Kidney tubule cell (primary cell): Measurements from ENCODE around the gene TAAR9.
A peak's percentile ranks its signal among the peaks of the same experiment; 100 is the strongest.
"Not testable (repeated sequence)": the region's sequence is repeated elsewhere in the genome, so short reads cannot be mapped to it uniquely, and the experiment has no call there.

Experiments used
- DNase-seq: peaks from one replicate; pipeline ENCODE4 v3.0.0-alpha.2; 2018; ENCODE audit warnings: low spot score

Gene TAAR9

GRCh38 chr6:132513831-132514545 is 24.1 kb upstream of the TAAR9 start:
- no peak for DNase-seq

DNA sequence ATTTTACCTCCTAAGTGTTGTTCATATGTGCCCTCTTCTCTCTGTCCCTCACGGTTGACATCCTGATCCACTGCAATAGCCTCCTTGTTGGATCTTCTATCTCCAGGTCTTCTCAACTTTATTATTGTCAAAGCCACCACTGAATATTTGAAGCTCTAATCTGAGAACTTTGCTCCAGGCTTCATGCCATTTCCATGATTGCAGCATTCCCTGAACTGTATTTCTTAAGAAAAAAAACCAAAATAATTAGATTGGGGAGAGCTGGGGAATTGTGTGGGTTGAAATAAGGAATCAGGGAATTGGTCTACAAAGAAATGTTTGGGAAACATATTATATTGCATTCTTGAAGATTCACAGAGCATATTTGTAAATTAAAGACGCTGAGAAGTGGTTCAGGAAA is 22.7 kb upstream of the TAAR9 start:
- no peak for DNase-seq

- no peak for DNase-seq
These were observed 17.1 kb upstream of the TAAR9 start for GRCh38 chr6:132520953-132521352.

DNA sequence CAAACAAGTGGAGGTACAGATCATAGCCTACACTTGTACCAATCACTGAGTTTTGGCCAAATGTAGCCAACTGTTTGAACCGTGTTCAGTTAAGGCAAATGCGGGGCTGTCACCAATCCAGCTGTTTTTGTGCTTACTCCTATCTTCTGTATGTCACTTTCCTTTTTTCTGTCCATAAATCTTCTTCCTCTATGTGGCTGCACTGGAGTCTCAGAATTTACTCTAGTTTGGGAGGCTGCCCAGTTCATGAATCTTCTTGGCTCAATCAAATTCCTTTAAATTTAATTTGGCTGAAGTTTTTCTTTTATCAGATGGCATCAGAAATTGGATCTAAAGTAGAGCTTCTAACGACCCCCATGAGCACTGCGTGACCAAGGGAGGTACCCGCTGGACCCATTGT is 13.4 kb upstream of the TAAR9 start:
- DNase-seq = no peak

GRCh38 chr6:132525866-132526265 is 12.2 kb upstream of the TAAR9 start:
- no peak for DNase-seq

DNA sequence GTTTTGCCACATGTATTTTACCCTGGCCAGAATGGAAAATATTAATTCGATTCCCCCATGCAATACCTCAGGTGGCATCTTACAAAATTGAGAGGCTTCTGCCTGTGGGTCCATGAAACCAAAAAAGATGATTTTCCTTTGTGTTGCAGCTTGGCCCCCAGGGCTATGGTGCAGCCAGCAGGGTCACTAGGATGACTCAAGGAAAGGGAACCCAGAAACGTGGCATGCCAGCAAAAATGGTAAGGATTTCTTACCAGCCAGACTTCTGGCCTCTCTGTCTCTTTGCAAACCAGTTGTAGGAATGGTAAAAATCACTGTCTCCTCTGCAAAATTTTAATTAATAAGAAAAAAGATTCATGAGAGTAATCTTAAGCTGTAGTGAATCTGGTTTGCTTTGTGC is 11.6 kb upstream of the TAAR9 start:
- no peak for DNase-seq

- DNase-seq = peak; percentile 57
These were observed 10.3 kb upstream of the TAAR9 start for GRCh38 chr6:132527791-132528190.

- DNase-seq = peak; percentile 68
These were observed 7.6 kb upstream of the TAAR9 start for GRCh38 chr6:132530293-132530974.

GRCh38 chr6:132534546-132534945 is 3.5 kb upstream of the TAAR9 start:
- not testable (repeated sequence) for DNase-seq

GRCh38 chr6:132537145-132537544 is 932 bp upstream of the TAAR9 start:
- no peak for DNase-seq

- no peak for DNase-seq
These were observed 6.7 kb downstream of the TAAR9 start for GRCh38 chr6:132544826-132545225.

GRCh38 chr6:132548746-132549463 is 10.8 kb downstream of the TAAR9 start:
- no peak for DNase-seq

DNA sequence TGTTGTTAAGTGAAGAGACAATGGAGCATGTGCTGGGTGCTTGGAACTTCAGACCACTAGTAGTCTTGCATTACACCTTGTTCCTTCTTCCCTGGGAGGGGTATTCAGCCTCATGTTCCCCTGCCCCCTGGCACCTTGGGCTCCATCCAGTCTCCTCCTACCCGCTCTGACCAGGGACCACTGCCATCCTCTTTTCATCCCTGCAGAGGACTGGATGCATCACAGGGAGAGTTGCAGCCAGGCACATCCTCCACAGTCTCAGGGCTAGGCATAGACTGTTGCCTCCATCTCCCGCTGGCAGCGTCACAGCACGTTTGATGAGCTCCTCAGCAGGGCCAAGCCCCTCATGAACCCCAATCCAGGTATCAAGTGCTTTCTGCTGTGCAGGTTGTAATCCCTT is 13.1 kb downstream of the TAAR9 start:
- DNase-seq = no peak

DNA sequence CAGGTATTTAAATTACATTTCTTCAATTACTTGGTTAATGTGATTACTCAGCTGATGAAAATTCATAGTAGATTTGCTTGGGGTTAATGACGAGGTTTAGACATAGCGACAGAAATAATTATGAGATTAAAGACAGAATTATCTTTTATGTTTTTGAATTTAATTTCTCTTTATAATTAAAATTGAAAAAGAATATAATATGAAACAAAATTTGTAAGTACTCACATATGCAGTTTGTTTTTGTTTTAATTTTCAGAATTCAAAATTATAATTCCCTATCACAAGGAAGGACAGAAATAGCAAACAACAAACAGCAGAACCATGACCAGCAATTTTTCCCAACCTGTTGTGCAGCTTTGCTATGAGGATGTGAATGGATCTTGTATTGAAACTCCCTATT is 14.3 kb downstream of the TAAR9 start, which contains the start of gene TAAR8:
TAAR8 (plus strand) TSS at position 301 of the 400 bp plus-strand sequence; CDS start at position 322, 21 bp downstream.
- DNase-seq = no peak

DNA sequence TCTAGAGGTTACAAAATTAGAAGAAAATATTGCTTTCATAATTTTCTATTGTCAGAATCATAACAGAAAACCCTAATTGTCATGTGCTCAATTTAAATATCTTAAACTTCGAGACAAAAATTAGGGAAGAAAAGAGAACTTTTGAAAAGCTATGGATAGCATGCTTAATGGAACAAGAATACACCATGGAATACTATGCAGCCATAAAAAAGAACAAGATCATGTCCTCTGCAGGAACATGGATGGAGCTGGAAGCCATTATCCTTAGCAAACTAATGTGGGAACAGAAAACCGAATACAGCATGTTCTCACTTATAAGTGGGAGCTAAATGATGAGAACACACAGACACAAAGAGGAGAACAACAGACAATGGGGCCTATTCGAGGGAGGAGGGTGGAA is 22.0 kb downstream of the TAAR9 start:
- not testable (repeated sequence) for DNase-seq

GRCh38 chr6:132566404-132566803 is 28.3 kb downstream of the TAAR9 start:
- no peak for DNase-seq

DNA sequence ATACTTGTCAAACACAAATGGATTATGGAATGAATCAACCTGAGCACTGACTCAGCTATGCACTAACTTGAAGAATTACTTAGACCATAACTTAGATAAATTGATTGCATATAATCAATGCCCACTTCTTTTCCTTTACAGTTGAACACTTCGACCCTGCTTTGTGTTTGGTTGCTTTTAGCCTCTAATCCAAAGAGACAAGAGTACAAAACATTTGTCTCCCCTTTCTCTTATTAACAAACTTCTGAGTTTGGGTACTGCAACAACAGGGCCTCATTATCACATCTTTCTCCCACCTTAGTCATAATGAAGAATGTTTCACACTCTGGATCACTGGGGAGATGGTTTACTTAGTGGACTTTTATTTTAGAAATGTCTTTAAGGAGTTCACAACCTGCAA is 29.5 kb downstream of the TAAR9 start:
- DNase-seq = no peak

DNA sequence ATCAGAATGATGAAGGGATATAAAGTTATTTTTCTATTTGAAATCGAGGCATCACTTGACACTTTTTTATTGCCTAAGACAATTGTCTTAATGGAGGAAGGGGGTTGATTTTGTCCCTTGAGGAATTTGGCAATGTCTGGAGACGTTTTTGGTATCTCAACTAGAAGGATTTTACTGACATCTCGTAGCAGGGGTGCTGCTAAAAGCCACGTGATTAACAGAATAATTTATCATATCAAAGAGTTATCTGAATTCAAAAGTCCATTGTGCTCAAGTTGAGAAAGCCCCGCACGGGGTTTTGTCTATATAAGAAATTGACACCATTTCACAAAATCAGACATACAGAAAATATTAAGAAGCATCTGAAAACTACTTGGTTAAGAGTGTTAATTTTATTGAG is 30.5 kb downstream of the TAAR9 start:
- DNase-seq = no peak

- no peak for DNase-seq
These were observed 31.1 kb downstream of the TAAR9 start for GRCh38 chr6:132569170-132569569.

DNA sequence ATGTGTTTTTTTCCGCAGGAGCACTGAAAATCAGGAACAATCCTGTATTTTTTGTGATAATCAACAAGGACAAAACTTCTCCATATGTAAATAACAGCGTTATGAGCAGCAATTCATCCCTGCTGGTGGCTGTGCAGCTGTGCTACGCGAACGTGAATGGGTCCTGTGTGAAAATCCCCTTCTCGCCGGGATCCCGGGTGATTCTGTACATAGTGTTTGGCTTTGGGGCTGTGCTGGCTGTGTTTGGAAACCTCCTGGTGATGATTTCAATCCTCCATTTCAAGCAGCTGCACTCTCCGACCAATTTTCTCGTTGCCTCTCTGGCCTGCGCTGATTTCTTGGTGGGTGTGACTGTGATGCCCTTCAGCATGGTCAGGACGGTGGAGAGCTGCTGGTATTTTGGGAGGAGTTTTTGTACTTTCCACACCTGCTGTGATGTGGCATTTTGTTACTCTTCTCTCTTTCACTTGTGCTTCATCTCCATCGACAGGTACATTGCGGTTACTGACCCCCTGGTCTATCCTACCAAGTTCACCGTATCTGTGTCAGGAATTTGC is 32.2 kb downstream of the TAAR9 start, which contains the start of gene TAAR6:
TAAR6 (plus strand) TSS at position 102 of the 557 bp plus-strand sequence; CDS start at position 102, 0 bp downstream.
- DNase-seq = no peak

- DNase-seq = no peak
These were observed 33.7 kb downstream of the TAAR9 start for GRCh38 chr6:132571774-132572173.

DNA sequence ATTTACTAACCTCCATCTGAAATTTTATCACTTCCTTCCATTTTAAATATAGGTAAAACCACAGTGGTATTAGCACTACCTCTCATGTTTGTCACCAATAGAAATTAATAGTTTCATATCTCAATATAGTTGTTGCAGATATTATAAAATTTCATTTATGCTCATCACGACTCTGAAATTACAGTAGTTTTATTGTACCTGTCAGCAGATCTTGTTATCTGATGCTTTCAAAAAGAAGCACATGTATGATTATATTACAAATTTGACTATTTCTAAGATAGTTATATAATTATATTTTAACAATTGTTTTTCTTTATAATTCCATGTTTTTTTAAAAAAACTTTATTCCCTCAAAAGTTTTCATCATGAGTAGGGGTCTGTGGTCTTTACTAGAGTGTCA is 46.6 kb downstream of the TAAR9 start:
- no peak for DNase-seq

DNA sequence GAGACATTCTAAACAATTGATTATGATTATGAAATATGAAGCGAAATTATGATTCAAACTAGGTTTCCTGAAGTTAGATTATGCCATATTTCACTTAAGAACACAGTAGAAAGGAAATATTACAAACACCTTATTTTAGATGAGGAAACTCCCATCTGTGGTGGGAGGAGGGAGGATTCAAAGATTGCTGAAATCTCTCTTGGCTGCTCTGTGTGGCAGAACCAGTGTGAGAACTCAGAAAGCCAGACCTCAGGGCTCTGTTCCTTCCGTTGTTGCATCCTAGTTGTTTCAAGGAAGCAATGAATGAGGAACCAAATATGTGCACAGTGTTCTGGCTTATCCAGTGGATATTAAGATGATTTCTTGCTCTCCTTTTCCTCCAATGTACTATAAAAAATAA is 49.3 kb downstream of the TAAR9 start:
- no peak for DNase-seq
